Lower lobe of right lung (tissue), 2 donors: ENCODE results near the gene CCDC172. TPM values are rescaled to one million over a fixed set of nuclear protein-coding genes. Genes with fewer than 3 reads are reported as not detected.

Experiments used
- ATAC-seq, 2 donors: fragments of 200-7000 bp; cut with Tn5 transposase; one replicate each; pipeline ENCODE4 v1.9.1; 2020 to 2022; ENCODE audit warnings: mild to moderate bottlenecking in 2 of 2, moderate library complexity in 2 of 2
- DNase-seq: peaks from one replicate; pipeline ENCODE4 v3.0.0-alpha.2; 2020
- H3K27ac ChIP-seq: fragments of 200-600 bp; one replicate; pipeline ENCODE4 v1.8.0; 2022
- H3K27me3 ChIP-seq: fragments of 200-600 bp; one replicate; pipeline ENCODE4 v1.8.0; 2022; ENCODE audit warnings: low read depth
- H3K36me3 ChIP-seq: fragments of 200-600 bp; one replicate; pipeline ENCODE4 v1.8.0; 2022; ENCODE audit warnings: mild to moderate bottlenecking
- H3K4me1 ChIP-seq: fragments of 200-600 bp; one replicate; pipeline ENCODE4 v1.8.0; 2022
- H3K4me3 ChIP-seq: fragments of 200-600 bp; one replicate; pipeline ENCODE4 v1.8.0; 2022; ENCODE audit warnings: mild to moderate bottlenecking
- H3K9me3 ChIP-seq: fragments of 200-600 bp; one replicate; pipeline ENCODE4 v1.8.0; 2022
- CTCF ChIP-seq: fragments of 200-600 bp; IDR thresholded peaks from one replicate; pipeline ENCODE4 v1.8.0; 2022; ENCODE audit warnings: antibody characterized with exemption, mild to moderate bottlenecking
- intact Hi-C: fragments of 100-400 bp; cut with DNase I; formaldehyde crosslinking; loops from one replicate; pipeline ENCODE4 v1.11.0; 2022
- total RNA-seq: library from RNA; stranded (reverse); fragmentation: NEBNext Ultra II Directional; extraction: Animal tissue kit (Norgen Biotek cat#: 25700); gene quantifications from one replicate; pipeline ENCODE4 v1.2.1, GENCODE V29; 2021
- donor health status: DM: no; HTN: yes; CAD: no; lungs with severe emphysema.

Gene CCDC172
- total RNA-seq, 1 donor from 2014 or later, result not detected

GRCh38 chr10:116403740-116404250 is 79.5 kb downstream of the CCDC172 start:
- Histone ChIP-seq H3K4me1 (no peaks in the 10 kb centered on the region), H3K27me3 (no peaks in the 10 kb centered on the region), H3K9me3 (no peaks in the 10 kb centered on the region), H3K27ac (no peak overlapping the region), H3K36me3 (no peaks in the 10 kb centered on the region), H3K4me3 (no peak overlapping the region)
- TF ChIP-seq CTCF, result no peak
- DNase-seq (no peak), ATAC-seq (no peak)
- intact Hi-C loops, result no loop called here

- intact Hi-C loops, result no loop called here
- H3K4me3 ChIP-seq, result no peak overlapping the region
- TF ChIP-seq CTCF, result no peak
- H3K9me3 ChIP-seq, result no peaks in the 10 kb centered on the region
- H3K27ac ChIP-seq, result no peak overlapping the region
- no peak for ATAC-seq
- H3K27me3 ChIP-seq, result no peaks in the 10 kb centered on the region
- H3K4me1 ChIP-seq, result no peaks in the 10 kb centered on the region
- no peak for DNase-seq
- no peaks in the 10 kb centered on the region for H3K36me3 ChIP-seq
These were observed 84.5 kb downstream of the CCDC172 start for GRCh38 chr10:116408719-116409118.

- H3K27ac ChIP-seq, result no peak overlapping the region
- intact Hi-C loops, result no loop called here
- H3K9me3 ChIP-seq, result no peaks in the 10 kb centered on the region
- H3K4me1 ChIP-seq, result no peaks in the 10 kb centered on the region
- no peak for TF ChIP-seq CTCF
- ATAC-seq (no peak), DNase-seq (no peak)
- no peaks in the 10 kb centered on the region for H3K36me3 ChIP-seq
- H3K4me3 ChIP-seq, result no peak overlapping the region
- no peaks in the 10 kb centered on the region for H3K27me3 ChIP-seq
These were observed 86.1 kb downstream of the CCDC172 start for GRCh38 chr10:116410351-116410750.

- no peak for TF ChIP-seq CTCF
- intact Hi-C loops, result no loop called here
- Histone ChIP-seq H3K27ac (no peak overlapping the region), H3K9me3 (no peaks in the 10 kb centered on the region), H3K36me3 (no peaks in the 10 kb centered on the region), H3K27me3 (no peaks in the 10 kb centered on the region), H3K4me1 (no peaks in the 10 kb centered on the region), H3K4me3 (no peak overlapping the region)
- ATAC-seq (no peak), DNase-seq (no peak)
These were observed 93.6 kb downstream of the CCDC172 start for GRCh38 chr10:116417821-116418220.

- Histone ChIP-seq H3K36me3 (no peaks in the 10 kb centered on the region), H3K9me3 (no peaks in the 10 kb centered on the region), H3K27ac (no peak overlapping the region), H3K27me3 (no peaks in the 10 kb centered on the region), H3K4me1 (no peaks in the 10 kb centered on the region), H3K4me3 (no peak overlapping the region)
- intact Hi-C loops, result no loop called here
- ATAC-seq (no peak), DNase-seq (no peak)
- TF ChIP-seq CTCF, result no peak
These were observed 94.1 kb downstream of the CCDC172 start for GRCh38 chr10:116418389-116418788.

- Histone ChIP-seq H3K27ac (no peak overlapping the region), H3K9me3 (no peaks in the 10 kb centered on the region), H3K4me3 (no peak overlapping the region), H3K36me3 (no peaks in the 10 kb centered on the region), H3K27me3 (no peaks in the 10 kb centered on the region), H3K4me1 (no peaks in the 10 kb centered on the region)
- no peak for DNase-seq
- no peak for ATAC-seq
- TF ChIP-seq CTCF, result no peak
- intact Hi-C loops, result no loop called here
These were observed 97.6 kb downstream of the CCDC172 start for GRCh38 chr10:116421815-116422214.
